Adrenal gland (tissue), 12 donors: ENCODE results near the gene COX14. TPM values are rescaled to one million over a fixed set of nuclear protein-coding genes. Genes with fewer than 3 reads are reported as not detected.
"Not testable (repeated sequence)": the region's sequence is repeated elsewhere in the genome, so short reads cannot be mapped to it uniquely, and the experiment has no call there.

ENCODE experiments used
- DNase-seq, 7 donors: peaks; one replicate each; pipeline ENCODE4 v3.0.0-alpha.2; 2019 to 2020
- H3K27ac ChIP-seq, 5 donors: fragments of 200-600 bp; sonication (generic) in 4 of 5; 1 replicate in 3 of 5; 2 replicates in 2 of 5; pipeline versions ENCODE4 v1.5.1 to v1.8.0; 2016 to 2020; ENCODE audit warnings: mild to moderate bottlenecking in 1 of 5
- H3K27me3 ChIP-seq: fragments of 200-600 bp; 2 replicates; pipeline ENCODE4 v1.8.0; 2021
- H3K36me3 ChIP-seq, 2 donors: fragments of 200-600 bp; replicated peaks in 1 of 2; 1 replicate in 1 of 2; 2 replicates in 1 of 2; pipeline versions ENCODE4 v1.5.1 to v1.8.0; 2018 to 2022
- H3K4me1 ChIP-seq, 2 donors: fragments of 200-600 bp; replicated peaks in 1 of 2; 1 replicate in 1 of 2; 2 replicates in 1 of 2; pipeline versions ENCODE4 v1.5.1 to v1.8.0; 2018 to 2021
- H3K4me3 ChIP-seq, 4 donors: fragments of 200-600 bp; sonication (generic) in 3 of 4; one replicate each; pipeline ENCODE4 v1.5.1; 2016 to 2018
- H3K9me3 ChIP-seq, 3 donors: fragments of 200-600 bp; sonication (generic) in 1 of 3; replicated peaks in 1 of 3; 1 replicate in 2 of 3; 2 replicates in 1 of 3; pipeline versions ENCODE4 v1.5.1 to v1.8.0; 2016 to 2021
- CTCF ChIP-seq, 6 experiments: fragments of 450-650 bp in 4 of 6; fragments of 200-600 bp in 2 of 6; sonication (generic) in 1 of 6; IDR thresholded peaks; 1 replicate in 5 of 6; 2 replicates in 1 of 6; pipeline versions ENCODE4 v1.5.1 to v1.8.0; 2016 to 2021; ENCODE audit warnings: antibody characterized with exemption in 6 of 6, mild to moderate bottlenecking in 2 of 6, moderate library complexity in 1 of 6
- POLR2A ChIP-seq, 2 donors: fragments of 450-650 bp; IDR thresholded peaks; one replicate each; pipeline ENCODE4 v1.6.1; 2017; ENCODE audit warnings: antibody characterized with exemption in 2 of 2, mild to moderate bottlenecking in 2 of 2, moderate library complexity in 1 of 2
- WGBS, 4 donors: extraction: QIAGEN DNeasy Blood & Tissue Kit in 2 of 4; methylation state at CpG; one replicate each; pipeline versions ENCODE4 v1.1.5 to v1.1.7; 2013 to 2017; 5-methylcytosine and 5-hydroxymethylcytosine counted together
- intact Hi-C, 2 donors: fragments of 100-400 bp; cut with DNase I; formaldehyde crosslinking; loops; one replicate each; pipeline versions ENCODE4 v1.14.1 to v1.15.0; 2022 to 2023
- polyA plus RNA-seq, 3 donors: library from polyadenylated mRNA; stranded (reverse); fragments of 200-250 nt in 2 of 3; fragments of 350-450 nt in 1 of 3; fragmentation: Illumina TruSeq in 1 of 3; extraction: RNeasy Lipid Tissue Mini Kit (QIAGEN cat#74804) in 1 of 3; gene quantifications; one replicate each; pipeline ENCODE4 v1.2.3, GENCODE V29; 2013 to 2014
- total RNA-seq, 9 donors: library from RNA; depleted of rRNA in 4 of 9; stranded (reverse); fragments of >200 nt in 4 of 9; fragments of 120-200 nt in 1 of 9; fragmentation: NEBNext Ultra II Directional in 1 of 9; extraction: Animal tissue kit (Norgen Biotek cat#: 25700) in 1 of 9; gene quantifications; one replicate each; pipeline versions ENCODE4 v1.1.0 to v1.2.4, GENCODE V29; 2013 to 2023
- donor health status: healthy with polysubstance abuse.
- donor health status: Bipolar disorder and iron deficiency.
- donor health status: DM: yes; HTN: yes; CAD: no.
- donor health status: DM: no; HTN: no; CAD: no.
- donor health status: DM: no; HTN: no; CAD: no.
- donor health status: DM: yes; HTN: yes; CAD: no.

COX14 gene
- total and polyA plus RNA-seq, 12 donors: 61.2 to 150 (median 93.9) TPM

- Histone ChIP-seq H3K27me3 (no peaks in the 10 kb centered on the region), H3K4me1 (peaks cover 5 to 10% of the 10 kb centered on the region in 2 donors), H3K27ac (no peak overlapping the region), H3K9me3 (no peaks in the 10 kb centered on the region), H3K36me3 (no peaks in the 10 kb centered on the region), H3K4me3 (no peak overlapping the region)
- TF ChIP-seq POLR2A (IDR thresholded peaks at IDR 0.05): no peak
- no peak for TF ChIP-seq CTCF (IDR thresholded peaks at IDR 0.05)
- WGBS, 4 donors: 42 to 71% (median 58%) methylated on average over 12 to 46 of the region's 46 CpGs
- no peak for DNase-seq
- intact Hi-C loops: no loop called here
These were observed 30.8 kb upstream of the COX14 start for GRCh38 chr12:50081096-50081808.

DNA sequence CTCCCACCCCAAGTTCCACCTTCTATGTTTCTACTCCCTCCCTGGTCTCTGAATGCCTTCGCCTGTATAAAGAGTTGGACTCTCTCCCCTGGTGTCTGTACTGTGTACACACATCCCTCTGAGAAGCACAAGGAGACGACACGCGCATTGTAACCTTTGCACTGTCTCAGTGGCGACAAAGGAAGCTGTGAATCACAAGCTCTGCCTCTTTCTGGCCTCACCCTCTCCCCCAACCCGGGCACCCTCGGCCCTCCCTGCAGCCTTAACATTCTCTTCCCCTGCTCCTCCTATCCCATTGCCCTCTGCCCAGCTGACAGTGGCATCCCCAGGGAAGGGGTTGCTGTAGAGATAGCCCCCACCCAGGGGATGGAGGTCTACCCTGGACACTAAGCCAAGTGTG lies 29.4 kb upstream of the COX14 start:
- no peak for TF ChIP-seq POLR2A (IDR thresholded peaks at IDR 0.05)
- no peak for TF ChIP-seq CTCF (IDR thresholded peaks at IDR 0.05)
- intact Hi-C loops: no loop called here

DNA sequence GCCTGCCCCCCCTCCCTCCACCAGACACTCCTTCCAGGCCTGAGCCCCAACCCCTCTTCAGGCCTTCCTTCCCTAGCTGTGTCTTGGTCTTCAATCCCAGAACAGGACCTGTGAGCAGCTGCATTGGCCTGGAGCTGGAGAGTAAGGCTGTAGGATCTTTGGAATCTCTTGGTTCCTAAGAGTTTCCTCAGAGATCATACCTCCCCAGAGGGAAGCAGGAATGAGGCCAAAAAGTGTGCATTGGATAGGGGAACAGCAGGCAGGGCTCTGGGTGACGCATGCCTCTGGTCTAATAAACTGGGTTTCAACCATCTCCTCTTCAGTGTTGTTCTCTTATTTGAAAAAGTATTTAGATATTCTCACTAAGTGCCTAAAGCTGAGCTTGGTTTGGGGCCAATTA lies 28.7 kb upstream of the COX14 start:
- no peaks in the 10 kb centered on the region for H3K9me3 ChIP-seq
- H3K27me3 ChIP-seq: no peaks in the 10 kb centered on the region
- peaks cover 0 to 16% of the 10 kb centered on the region in 2 donors for H3K36me3 ChIP-seq
- TF ChIP-seq CTCF (IDR thresholded peaks at IDR 0.05) (no peak), POLR2A (IDR thresholded peaks at IDR 0.05) (no peak)
- H3K27ac ChIP-seq: no peak overlapping the region
- no peak overlapping the region for H3K4me3 ChIP-seq
- WGBS, 4 donors: 97 to 100% (median 99%) methylated on average over 1 of the region's 1 CpG
- no peak for DNase-seq
- H3K4me1 ChIP-seq: peaks cover 8 to 14% of the 10 kb centered on the region in 2 donors
- intact Hi-C loops: no loop called here

More for the DNA sequence above, 29.4 kb upstream of the COX14 start:
- H3K4me1 ChIP-seq: peaks cover 8 to 14% of the 10 kb centered on the region in 2 donors
- H3K27me3 ChIP-seq: no peaks in the 10 kb centered on the region
- peaks cover 0 to 10% of the 10 kb centered on the region in 2 donors for H3K36me3 ChIP-seq
- no peak for DNase-seq
- H3K4me3 ChIP-seq: no peak overlapping the region
- no peaks in the 10 kb centered on the region for H3K9me3 ChIP-seq
- H3K27ac ChIP-seq: no peak overlapping the region
- WGBS, 4 donors: 66 to 77% (median 73%) methylated on average over 7 of the region's 7 CpGs

GRCh38 chr12:50084409-50084774 lies 27.6 kb upstream of the COX14 start:
- H3K36me3 ChIP-seq: peaks cover 0 to 26% of the 10 kb centered on the region in 2 donors
- H3K4me3 ChIP-seq: peak overlapping the region in 2 of 4 donors; percentile 84
- H3K4me1 ChIP-seq: peaks cover 8 to 14% of the 10 kb centered on the region in 2 donors
- H3K27ac ChIP-seq: peak overlapping the region; percentile 80 to 95 (median 94)
- intact Hi-C loops, DNase-seq, H3K27me3 ChIP-seq, H3K9me3 ChIP-seq: not testable (repeated sequence)
- 39 to 41% (median 40%) methylated on average over 7 of the region's 7 CpGs for WGBS, 4 donors
